ENCODE results near the gene NCOA1. TPM values are rescaled to one million over a fixed set of nuclear protein-coding genes. Genes with fewer than 3 reads are reported as not detected.
"Not testable (repeated sequence)": the region's sequence is repeated elsewhere in the genome, so short reads cannot be mapped to it uniquely, and the experiment has no call there.

The NCOA1 gene
- total RNA-seq, 4 donors from 2014 or later: 33.9 to 91.2 (median 60.1) TPM

GRCh38 chr2:24521162-24521857 is 30.3 kb downstream of the NCOA1 start:
- no peak for ATAC-seq
- no peak for DNase-seq
- Histone ChIP-seq H3K9me3 (no peaks in the 10 kb centered on the region), H3K36me3 (no peaks in the 10 kb centered on the region), H3K27ac (no peak overlapping the region), H3K4me1 (peaks cover 29 to 35% of the 10 kb centered on the region in 2 donors), H3K4me3 (no peak overlapping the region), H3K27me3 (no peaks in the 10 kb centered on the region)
- TF ChIP-seq, protein P1, sequence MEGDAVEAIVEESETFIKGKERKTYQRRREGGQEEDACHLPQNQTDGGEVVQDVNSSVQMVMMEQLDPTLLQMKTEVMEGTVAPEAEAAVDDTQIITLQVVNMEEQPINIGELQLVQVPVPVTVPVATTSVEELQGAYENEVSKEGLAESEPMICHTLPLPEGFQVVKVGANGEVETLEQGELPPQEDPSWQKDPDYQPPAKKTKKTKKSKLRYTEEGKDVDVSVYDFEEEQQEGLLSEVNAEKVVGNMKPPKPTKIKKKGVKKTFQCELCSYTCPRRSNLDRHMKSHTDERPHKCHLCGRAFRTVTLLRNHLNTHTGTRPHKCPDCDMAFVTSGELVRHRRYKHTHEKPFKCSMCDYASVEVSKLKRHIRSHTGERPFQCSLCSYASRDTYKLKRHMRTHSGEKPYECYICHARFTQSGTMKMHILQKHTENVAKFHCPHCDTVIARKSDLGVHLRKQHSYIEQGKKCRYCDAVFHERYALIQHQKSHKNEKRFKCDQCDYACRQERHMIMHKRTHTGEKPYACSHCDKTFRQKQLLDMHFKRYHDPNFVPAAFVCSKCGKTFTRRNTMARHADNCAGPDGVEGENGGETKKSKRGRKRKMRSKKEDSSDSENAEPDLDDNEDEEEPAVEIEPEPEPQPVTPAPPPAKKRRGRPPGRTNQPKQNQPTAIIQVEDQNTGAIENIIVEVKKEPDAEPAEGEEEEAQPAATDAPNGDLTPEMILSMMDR (IDR thresholded peaks at IDR 0.05 in 4 of 5, conservative IDR thresholded peaks at IDR 0.05 in 1 of 5): no peak
- in situ Hi-C loops (cut with MboI; ENCODE audit: low sequenced_read_pairs in 4 of 4) (no loop called here), intact Hi-C loops (cut with DNase I; ENCODE audit: low total_unique reads) (no loop called here)

GRCh38 chr2:24521975-24522639 is 31.1 kb downstream of the NCOA1 start:
- Histone ChIP-seq H3K27ac (no peak overlapping the region), H3K4me1 (peaks cover 24 to 33% of the 10 kb centered on the region in 2 donors), H3K36me3 (no peaks in the 10 kb centered on the region), H3K9me3 (no peaks in the 10 kb centered on the region), H3K4me3 (no peak overlapping the region), H3K27me3 (no peaks in the 10 kb centered on the region)
- ATAC-seq (no peak), DNase-seq (no peak)
- TF ChIP-seq, protein P1 (IDR thresholded peaks at IDR 0.05 in 4 of 5, conservative IDR thresholded peaks at IDR 0.05 in 1 of 5): no peak
- no peak for TF ChIP-seq POLR2A (IDR thresholded peaks at IDR 0.05)
- in situ Hi-C loops (cut with MboI; ENCODE audit: low sequenced_read_pairs in 4 of 4): no loop called here
- intact Hi-C loops (cut with DNase I; ENCODE audit: low total_unique reads): no loop called here

- intact Hi-C loops (cut with DNase I; ENCODE audit: low total_unique reads): no loop called here
Observed at GRCh38 chr2:24527536-24527935, 36.5 kb downstream of the NCOA1 start.

GRCh38 chr2:24530796-24531195 is 39.7 kb downstream of the NCOA1 start:
- in situ Hi-C loops (cut with MboI; ENCODE audit: low sequenced_read_pairs in 4 of 4): no loop called here
- Histone ChIP-seq H3K4me1 (no peaks in the 10 kb centered on the region), H3K9me3 (no peaks in the 10 kb centered on the region), H3K27me3 (no peaks in the 10 kb centered on the region), H3K27ac (no peak overlapping the region), H3K4me3 (no peak overlapping the region), H3K36me3 (no peaks in the 10 kb centered on the region)
- TF ChIP-seq POLR2A (IDR thresholded peaks at IDR 0.05): no peak
- TF ChIP-seq, protein P1 (IDR thresholded peaks at IDR 0.05 in 4 of 5, conservative IDR thresholded peaks at IDR 0.05 in 1 of 5): no peak
- intact Hi-C loops (cut with DNase I; ENCODE audit: low total_unique reads): no loop called here
- no peak for ATAC-seq
- no peak for DNase-seq

More at GRCh38 chr2:24527536-24527935, 36.5 kb downstream of the NCOA1 start:
- no peak for DNase-seq
- Histone ChIP-seq H3K27me3 (no peaks in the 10 kb centered on the region), H3K4me1 (no peaks in the 10 kb centered on the region), H3K36me3 (no peaks in the 10 kb centered on the region), H3K27ac (no peak overlapping the region), H3K4me3 (no peak overlapping the region), H3K9me3 (no peaks in the 10 kb centered on the region)
- no peak for TF ChIP-seq POLR2A (IDR thresholded peaks at IDR 0.05)
- TF ChIP-seq, protein P1 (IDR thresholded peaks at IDR 0.05 in 4 of 5, conservative IDR thresholded peaks at IDR 0.05 in 1 of 5): no peak
- no peak for ATAC-seq
- in situ Hi-C loops (cut with MboI; ENCODE audit: low sequenced_read_pairs in 4 of 4): no loop called here

DNA sequence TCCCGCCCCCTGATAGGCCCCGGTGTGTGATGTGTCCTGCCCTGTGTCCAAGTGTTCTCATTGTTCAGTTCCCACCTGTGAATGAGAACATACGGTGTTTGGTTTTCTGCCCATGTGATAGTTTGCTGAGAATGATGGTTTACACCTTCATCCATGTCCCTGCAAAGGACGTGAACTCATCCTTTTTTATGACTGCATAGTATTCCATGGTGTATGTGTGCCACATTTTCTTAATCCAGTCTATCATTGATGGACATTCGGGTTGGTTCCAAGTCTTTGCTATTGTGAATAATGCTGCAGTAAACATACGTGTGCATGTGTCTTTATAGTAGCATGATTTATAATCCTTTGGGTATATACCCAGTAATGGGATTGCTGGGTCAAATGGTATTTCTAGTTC is 40.6 kb downstream of the NCOA1 start:
- intact Hi-C loops (cut with DNase I; ENCODE audit: low total_unique reads); H3K36me3 ChIP-seq; H3K27ac ChIP-seq; H3K27me3 ChIP-seq; H3K4me1 ChIP-seq; H3K9me3 ChIP-seq; in situ Hi-C loops (cut with MboI; ENCODE audit: low sequenced_read_pairs in 4 of 4); ATAC-seq; DNase-seq; H3K4me3 ChIP-seq: not testable (repeated sequence)

DNA sequence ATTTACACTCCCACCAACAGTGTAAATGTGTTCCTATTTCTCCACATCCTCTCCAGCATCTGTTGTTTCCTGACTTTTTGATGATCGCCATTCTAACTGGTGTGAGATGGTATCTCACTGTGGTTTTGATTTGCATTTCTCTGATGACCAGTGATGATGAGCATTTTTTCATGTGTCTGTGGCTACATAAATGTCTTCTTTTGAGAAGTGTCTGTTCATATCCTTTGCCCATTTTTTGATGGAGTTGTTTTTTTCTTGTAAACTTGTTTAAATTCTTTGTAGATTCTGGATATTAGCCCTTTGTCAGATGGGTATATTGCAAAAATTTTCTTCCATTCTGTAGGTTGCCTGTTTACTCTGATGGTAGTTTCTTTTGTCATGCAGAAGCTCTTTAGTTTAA is 41.0 kb downstream of the NCOA1 start:
- H3K27me3 ChIP-seq; in situ Hi-C loops (cut with MboI; ENCODE audit: low sequenced_read_pairs in 4 of 4); ATAC-seq; H3K36me3 ChIP-seq; intact Hi-C loops (cut with DNase I; ENCODE audit: low total_unique reads); H3K9me3 ChIP-seq; H3K4me3 ChIP-seq; H3K27ac ChIP-seq; DNase-seq; H3K4me1 ChIP-seq: not testable (repeated sequence)

GRCh38 chr2:24533574-24533973 is 42.5 kb downstream of the NCOA1 start:
- intact Hi-C loops (cut with DNase I; ENCODE audit: low total_unique reads); H3K27me3 ChIP-seq; in situ Hi-C loops (cut with MboI; ENCODE audit: low sequenced_read_pairs in 4 of 4); ATAC-seq; H3K4me3 ChIP-seq; H3K36me3 ChIP-seq; H3K9me3 ChIP-seq; H3K27ac ChIP-seq; DNase-seq: not testable (repeated sequence)
- H3K4me1 ChIP-seq: peaks cover 10 to 15% of the 10 kb centered on the region in 2 donors
